C4-2B (cell line): Measurements from ENCODE around the gene CEMIP.

Experiments used
- ZFX ChIP-seq: fragments of 450-650 bp; IDR thresholded peaks from 2 replicates; pipeline ENCODE4 v1.6.1; 2017
- TF ChIP-seq, protein P1 (sequence below): fragments of 450-650 bp; conservative IDR thresholded peaks from 2 replicates; pipeline ENCODE4 v1.5.1; 2017; ENCODE audit warnings: mild to moderate bottlenecking

DNA sequence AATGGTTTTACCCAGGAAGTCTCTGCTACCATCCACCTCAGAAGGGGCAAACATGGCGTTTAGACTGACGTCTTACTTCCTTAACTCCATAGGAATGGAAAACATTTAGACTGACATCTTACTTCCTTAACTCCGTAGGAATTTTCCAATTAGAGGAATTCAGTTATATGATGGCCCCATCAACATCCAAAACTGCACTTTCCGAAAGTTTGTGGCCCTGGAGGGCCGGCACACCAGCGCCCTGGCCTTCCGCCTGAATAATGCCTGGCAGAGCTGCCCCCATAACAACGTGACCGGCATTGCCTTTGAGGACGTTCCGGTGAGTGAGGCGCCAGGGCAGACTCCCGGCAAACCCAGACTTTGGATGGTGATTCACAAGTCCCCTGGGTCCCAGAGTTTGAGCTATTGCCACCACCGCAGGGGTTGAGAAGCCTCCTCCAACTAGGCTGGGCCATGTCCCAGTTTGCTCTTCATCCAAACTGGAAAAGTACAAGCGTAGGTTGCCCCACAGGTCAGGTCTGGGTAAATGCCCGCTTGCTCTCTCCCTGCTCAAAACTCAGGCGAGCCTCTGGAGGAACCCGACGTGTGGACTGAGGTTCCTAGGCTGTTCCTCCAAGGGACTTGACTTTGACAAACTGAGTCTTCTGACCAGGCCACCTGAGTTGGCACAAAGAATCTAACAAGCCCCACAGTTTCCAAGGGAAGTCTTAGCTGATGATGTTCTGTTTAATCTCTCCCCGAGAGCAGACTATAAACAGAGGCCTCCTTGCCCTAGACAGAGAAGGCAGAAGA, 152.7 kb downstream of the CEMIP start:
- TF ChIP-seq, protein P1, sequence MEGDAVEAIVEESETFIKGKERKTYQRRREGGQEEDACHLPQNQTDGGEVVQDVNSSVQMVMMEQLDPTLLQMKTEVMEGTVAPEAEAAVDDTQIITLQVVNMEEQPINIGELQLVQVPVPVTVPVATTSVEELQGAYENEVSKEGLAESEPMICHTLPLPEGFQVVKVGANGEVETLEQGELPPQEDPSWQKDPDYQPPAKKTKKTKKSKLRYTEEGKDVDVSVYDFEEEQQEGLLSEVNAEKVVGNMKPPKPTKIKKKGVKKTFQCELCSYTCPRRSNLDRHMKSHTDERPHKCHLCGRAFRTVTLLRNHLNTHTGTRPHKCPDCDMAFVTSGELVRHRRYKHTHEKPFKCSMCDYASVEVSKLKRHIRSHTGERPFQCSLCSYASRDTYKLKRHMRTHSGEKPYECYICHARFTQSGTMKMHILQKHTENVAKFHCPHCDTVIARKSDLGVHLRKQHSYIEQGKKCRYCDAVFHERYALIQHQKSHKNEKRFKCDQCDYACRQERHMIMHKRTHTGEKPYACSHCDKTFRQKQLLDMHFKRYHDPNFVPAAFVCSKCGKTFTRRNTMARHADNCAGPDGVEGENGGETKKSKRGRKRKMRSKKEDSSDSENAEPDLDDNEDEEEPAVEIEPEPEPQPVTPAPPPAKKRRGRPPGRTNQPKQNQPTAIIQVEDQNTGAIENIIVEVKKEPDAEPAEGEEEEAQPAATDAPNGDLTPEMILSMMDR = no peak
- TF ChIP-seq ZFX = no peak
